ENCODE data around the gene ASXL1. TPM values are rescaled to one million over a fixed set of nuclear protein-coding genes. Genes with fewer than 3 reads are reported as not detected.

ASXL1 gene
- total and polyA plus RNA-seq, 9 of the 15 experiments (the other 6 are each of a cell fraction or from before 2014, with no cell fraction given) = 6.5 to 65.3 (median 32.3) TPM

- in situ Hi-C loops (cut with MboI) (loop anchor here (5.0 kb wide), 1 partner anchor 103 kb away; no protein-coding TSS in a partner anchor), intact Hi-C loops (cut with micrococcal nuclease) (loop anchor here (10.0 kb wide), 1 partner anchor 321 kb away; no protein-coding TSS in a partner anchor)
- DNase-seq (ENCODE audit: extremely low read depth in 1 of 4, low spot score in 3 of 4) = peak; percentile 61 to 93 (median 70)
- Histone ChIP-seq H3K79me2 (ENCODE audit: control insufficient read depth, insufficient read depth, low read length) (no peaks in the 10 kb centered on the region), H3K9ac (ENCODE audit: insufficient read depth in 1 of 2, low read depth in 2 of 2, low read length in 2 of 2) (peak overlapping the region; percentile 3 to 41; a peak in 2 of 4 replicates), H3K9me1 (ENCODE audit: control insufficient read depth, insufficient read depth, low read length) (no peaks in the 10 kb centered on the region), H3K4me2 (ENCODE audit: insufficient read depth, low read length) (peak overlapping the region; percentile 60), H3K4me3 (no peak overlapping the region), H3K4me1 (replicated peaks in 1 of 2; ENCODE audit: control insufficient read depth in 2 of 2, insufficient read depth in 2 of 2, low read length in 2 of 2) (peaks cover 3 to 33% of the 10 kb centered on the region in 2 experiments), H2AFZ (ENCODE audit: low read depth, low read length) (peak overlapping the region; percentile 69), H3K9me3 (replicated peaks; ENCODE audit: control insufficient read depth, insufficient read depth, low read depth, low read length) (no peaks in the 10 kb centered on the region), H3K36me3 (ENCODE audit: control insufficient read depth, insufficient read depth, low read length) (peaks cover 21% of the 10 kb centered on the region; the same call in 2 of the 3 replicates), H4K20me1 (replicated peaks; ENCODE audit: control insufficient read depth, insufficient read depth, low read length) (no peaks in the 10 kb centered on the region), H3K27me3 (ENCODE audit: control insufficient read depth in 2 of 2, insufficient read depth in 2 of 2, low read length in 2 of 2) (no peaks in the 10 kb centered on the region), H3K27ac (ENCODE audit: extremely low read depth, low read depth, low read length) (peak overlapping the region; percentile 78)
- no TSS peak for BruUV-seq (replicated peaks)
- 7% methylated on average over 13 of the region's 13 CpGs for WGBS (ENCODE audit: insufficient coverage, low coverage, missing lambda C conversion rate)
- ATAC-seq = peak; percentile 98
- ChIA-PET POLR2A (no interaction called here), CTCF (ENCODE audit: low intra/inter-chr PET ratio) (no interaction called here)
- FAIRE-seq = peak; percentile 96
- no peak for TF ChIP-seq HNRNPK (IDR thresholded peaks at IDR 0.05; ENCODE audit: low read depth, low read length, poor library complexity, severe bottlenecking)
- no peak for TF ChIP-seq GATA2 (CRISPR knock-in tag; IDR thresholded peaks at IDR 0.05)
- TF ChIP-seq ZNF239 (CRISPR knock-in tag; IDR thresholded peaks at IDR 0.05) = no peak
- TF ChIP-seq ZNF133 (CRISPR knock-in tag; IDR thresholded peaks at IDR 0.05) = no peak
- TF ChIP-seq HNRNPL (IDR thresholded peaks at IDR 0.05; ENCODE audit: low read depth, low read length) = no peak
- no peak for TF ChIP-seq NONO (IDR thresholded peaks at IDR 0.05; ENCODE audit: low read depth in 2 of 2, low read length in 1 of 2)
- TF ChIP-seq ZNF655 (CRISPR knock-in tag; IDR thresholded peaks at IDR 0.05) = no peak
- no peak for TF ChIP-seq ZNF263 (CRISPR knock-in tag; IDR thresholded peaks at IDR 0.05; ENCODE audit: borderline replicate concordance)
- TF ChIP-seq GATAD2A (IDR thresholded peaks at IDR 0.05) = 0 out of 2 replicates have a peak, but pooled peaks have one; percentile 57
- TF ChIP-seq ZFPM2 (CRISPR knock-in tag; IDR thresholded peaks at IDR 0.05) = no peak
- no peak for TF ChIP-seq ZNF512 (tag; IDR thresholded peaks at IDR 0.05)
- no peak for TF ChIP-seq ZBTB11 (CRISPR knock-in tag; IDR thresholded peaks at IDR 0.05)
Measured at GRCh38 chr20:32333988-32334885, 23.9 kb upstream of the ASXL1 start.
